GM10266 (cell line): ENCODE results near the gene BRINP2.

Experiments used
- DNase-seq: peaks from one replicate; pipeline ENCODE4 v3.0.0; 2012; ENCODE audit errors: extremely low spot score
- CTCF ChIP-seq: IDR thresholded peaks from 2 replicates; pipeline ENCODE4 v1.5.1; 2012; ENCODE audit warnings: mild to moderate bottlenecking, low read depth; ENCODE audit not compliant: control insufficient read depth, insufficient read depth; ENCODE audit errors: missing control alignments

The BRINP2 gene, protein sequence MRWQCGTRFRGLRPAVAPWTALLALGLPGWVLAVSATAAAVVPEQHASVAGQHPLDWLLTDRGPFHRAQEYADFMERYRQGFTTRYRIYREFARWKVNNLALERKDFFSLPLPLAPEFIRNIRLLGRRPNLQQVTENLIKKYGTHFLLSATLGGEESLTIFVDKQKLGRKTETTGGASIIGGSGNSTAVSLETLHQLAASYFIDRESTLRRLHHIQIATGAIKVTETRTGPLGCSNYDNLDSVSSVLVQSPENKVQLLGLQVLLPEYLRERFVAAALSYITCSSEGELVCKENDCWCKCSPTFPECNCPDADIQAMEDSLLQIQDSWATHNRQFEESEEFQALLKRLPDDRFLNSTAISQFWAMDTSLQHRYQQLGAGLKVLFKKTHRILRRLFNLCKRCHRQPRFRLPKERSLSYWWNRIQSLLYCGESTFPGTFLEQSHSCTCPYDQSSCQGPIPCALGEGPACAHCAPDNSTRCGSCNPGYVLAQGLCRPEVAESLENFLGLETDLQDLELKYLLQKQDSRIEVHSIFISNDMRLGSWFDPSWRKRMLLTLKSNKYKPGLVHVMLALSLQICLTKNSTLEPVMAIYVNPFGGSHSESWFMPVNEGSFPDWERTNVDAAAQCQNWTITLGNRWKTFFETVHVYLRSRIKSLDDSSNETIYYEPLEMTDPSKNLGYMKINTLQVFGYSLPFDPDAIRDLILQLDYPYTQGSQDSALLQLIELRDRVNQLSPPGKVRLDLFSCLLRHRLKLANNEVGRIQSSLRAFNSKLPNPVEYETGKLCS

DNA sequence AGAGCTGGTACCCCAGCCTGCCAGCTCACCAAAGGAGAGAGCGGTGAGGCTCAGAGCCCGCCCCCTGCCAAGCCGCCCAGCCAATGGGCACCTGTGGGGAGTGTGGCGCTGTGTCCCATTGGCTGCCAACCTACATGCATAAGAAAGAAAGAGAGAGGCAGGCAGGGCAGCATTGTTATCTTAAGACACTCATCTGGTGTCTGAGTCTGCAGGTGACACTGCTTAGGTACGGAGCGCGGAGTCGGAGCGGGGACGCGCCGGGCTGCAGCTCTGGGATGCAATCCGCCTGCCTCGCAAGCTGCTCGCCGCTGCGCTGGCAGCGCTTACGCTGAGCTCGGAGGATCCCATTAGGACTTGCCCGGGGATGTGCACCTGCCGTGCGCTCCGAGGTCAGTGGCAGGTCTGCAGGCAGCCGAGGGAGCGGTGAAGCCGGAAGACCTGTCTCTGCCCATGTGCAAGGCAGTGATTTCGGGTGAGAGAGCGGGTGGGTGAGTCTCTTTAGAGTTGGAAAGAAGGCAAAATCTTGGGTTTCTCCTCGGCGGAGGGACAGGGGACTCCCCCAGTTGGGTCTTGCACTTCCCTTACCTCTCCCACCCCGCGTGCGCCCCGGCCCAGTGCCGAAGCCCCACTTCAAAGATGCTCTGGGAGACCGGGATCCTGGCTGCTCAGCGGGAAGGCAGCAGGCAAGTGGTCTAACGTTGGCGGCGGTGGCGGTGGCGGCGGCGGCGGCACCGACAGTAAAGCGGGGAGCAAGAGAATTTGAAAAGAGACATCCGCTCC is at the start of gene BRINP2:
BRINP2 (plus strand) TSS at position 203 of the 780 bp plus-strand sequence. CDS start 58,919 bp downstream, outside the sequence.
- TF ChIP-seq CTCF, result no peak
- no peak for DNase-seq

DNA sequence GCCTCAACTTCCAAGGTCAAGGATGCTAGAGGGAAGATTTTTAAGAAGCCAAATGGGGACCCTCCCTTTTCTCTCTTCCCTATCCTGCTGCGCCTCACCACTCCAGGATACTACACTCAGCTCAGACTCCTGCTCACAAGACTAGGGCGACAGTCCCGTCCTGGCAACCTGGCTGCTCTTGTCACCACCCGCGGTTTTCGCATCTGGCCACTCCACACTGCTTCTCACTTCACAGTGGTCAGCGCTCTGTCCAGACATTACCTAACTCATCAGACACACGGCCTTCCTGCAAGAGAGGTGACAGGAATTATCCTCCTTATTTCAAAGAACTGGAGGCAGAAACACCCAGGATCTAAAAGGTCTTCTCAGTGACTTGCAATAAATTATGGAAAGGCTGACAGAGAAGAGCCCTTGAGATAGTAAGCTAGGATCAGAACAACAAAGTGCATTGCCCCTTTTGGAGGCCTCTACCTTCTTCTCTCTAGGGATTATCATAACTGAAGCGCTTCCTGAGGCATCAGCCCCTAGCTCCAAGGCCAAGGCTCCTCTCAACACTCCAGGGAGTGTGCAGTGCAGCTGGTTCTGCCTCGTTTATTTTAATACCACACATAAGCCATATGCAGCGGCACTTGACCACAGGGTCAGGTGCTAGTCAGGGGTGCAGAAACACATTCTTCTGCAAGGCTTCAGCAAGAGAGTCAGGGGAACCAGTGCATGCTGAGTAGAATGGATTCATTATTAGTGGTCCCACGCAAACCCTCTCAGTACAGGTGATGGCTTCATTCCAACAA is 48.1 kb upstream of the BRINP2 start:
- no peak for TF ChIP-seq CTCF
- no peak for DNase-seq

DNA sequence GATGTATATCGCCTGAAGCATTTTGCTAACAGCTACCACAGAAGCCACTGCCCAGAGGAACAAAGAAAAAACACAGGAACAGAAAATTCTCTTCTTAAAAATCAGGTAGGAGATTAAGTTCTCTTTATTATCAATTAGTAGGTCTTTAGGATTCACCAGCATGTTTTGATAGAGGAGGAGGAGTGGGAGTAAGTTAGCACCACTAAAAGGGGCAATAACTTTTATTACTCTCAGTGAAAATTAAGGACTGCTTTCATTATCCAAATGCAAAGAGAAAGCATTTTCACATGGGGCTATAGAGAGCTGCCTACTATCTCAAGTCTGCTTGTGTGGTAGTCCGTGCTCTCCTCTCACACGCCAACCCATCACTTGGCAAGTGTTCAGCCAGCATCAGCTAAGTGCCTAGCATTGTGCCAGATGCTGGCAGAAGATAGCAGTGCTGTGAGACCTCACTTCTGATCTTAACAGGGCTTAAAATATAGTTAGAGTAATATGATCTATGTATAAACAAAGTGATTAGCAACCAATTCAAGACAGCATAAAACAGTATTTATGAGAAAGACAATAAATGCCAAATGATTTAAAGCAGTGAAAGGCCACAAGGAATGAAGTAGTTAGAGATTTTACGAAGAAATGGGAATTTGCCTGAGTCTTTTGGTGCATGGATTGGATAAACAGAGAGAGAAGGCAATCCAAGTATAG is 46.0 kb upstream of the BRINP2 start:
- no peak for TF ChIP-seq CTCF
- DNase-seq, result no peak

GRCh38 chr1:177126267-177126666 is 44.5 kb upstream of the BRINP2 start:
- TF ChIP-seq CTCF, result no peak

GRCh38 chr1:177128665-177129281 is 42.0 kb upstream of the BRINP2 start:
- DNase-seq, result no peak
- no peak for TF ChIP-seq CTCF

More at GRCh38 chr1:177126267-177126666, 44.5 kb upstream of the BRINP2 start:
- no peak for DNase-seq

- no peak for DNase-seq
- TF ChIP-seq CTCF, result no peak
These were observed 40.3 kb upstream of the BRINP2 start for GRCh38 chr1:177130451-177130945.
